Right lobe of liver (tissue), 6 donors: ENCODE data around the gene CD79B. TPM values are rescaled to one million over a fixed set of nuclear protein-coding genes. Genes with fewer than 3 reads are reported as not detected.

Source experiments
- ATAC-seq, 4 donors: fragments of 200-7000 bp; cut with Tn5 transposase; one replicate each; pipeline ENCODE4 v1.9.1; 2020; ENCODE audit warnings: mild to moderate bottlenecking in 4 of 4, moderate library complexity in 4 of 4
- DNase-seq, 3 donors: peaks; one replicate each; pipeline ENCODE4 v3.0.0-alpha.2; 2020
- H3K27ac ChIP-seq, 3 donors: fragments of 200-600 bp; one replicate each; pipeline ENCODE4 v1.8.0; 2022
- H3K27me3 ChIP-seq, 2 donors: fragments of 200-600 bp; one replicate each; pipeline ENCODE4 v1.8.0; 2022
- H3K36me3 ChIP-seq, 4 donors: fragments of 200-600 bp; sonication (generic) in 1 of 4; one replicate each; pipeline versions ENCODE4 v1.5.1 to v1.8.0; 2017 to 2022; ENCODE audit warnings: control low read depth in 1 of 4
- H3K4me1 ChIP-seq, 4 donors: fragments of 200-600 bp; sonication (generic) in 1 of 4; one replicate each; pipeline versions ENCODE4 v1.5.1 to v1.8.0; 2017 to 2022; ENCODE audit warnings: control low read depth in 1 of 4
- H3K4me3 ChIP-seq, 3 donors: fragments of 200-600 bp; one replicate each; pipeline ENCODE4 v1.8.0; 2022
- H3K9me3 ChIP-seq, 4 donors: fragments of 200-600 bp; sonication (generic) in 1 of 4; one replicate each; pipeline versions ENCODE4 v1.5.1 to v1.8.0; 2017 to 2022; ENCODE audit warnings: control low read depth in 1 of 4
- POLR2A ChIP-seq: fragments of 450-650 bp; IDR thresholded peaks from one replicate; pipeline ENCODE4 v1.6.1; 2017; ENCODE audit warnings: antibody characterized with exemption, mild to moderate bottlenecking
- WGBS: methylation state at CpG from one replicate; pipeline ENCODE4 v1.1.6; 2018; ENCODE audit warnings: low coverage, low lambda C conversion rate; ENCODE audit not compliant: insufficient coverage; ENCODE audit errors: missing lambda C conversion rate; 5-methylcytosine and 5-hydroxymethylcytosine counted together
- intact Hi-C, 2 donors: fragments of 100-400 bp; cut with DNase I; formaldehyde crosslinking; loops; one replicate each; pipeline versions ENCODE4 v1.11.2 to v1.14.1; 2022
- total RNA-seq, 6 experiments: library from RNA; depleted of rRNA in 2 of 6; stranded (reverse); fragments of >200 nt in 2 of 6; fragmentation: NEBNext Ultra II Directional in 3 of 6; extraction: Animal tissue kit (Norgen Biotek cat#: 25700) in 3 of 6; gene quantifications; one replicate each; pipeline versions ENCODE4 v1.1.0 to v1.2.4, GENCODE V29; 2016 to 2023
- TF ChIP-seq, protein P1 (sequence below), 4 donors: fragments of 200-600 bp in 3 of 4; fragments of 450-650 bp in 1 of 4; IDR thresholded peaks; one replicate each; pipeline versions ENCODE4 v1.5.1 to v1.8.0; 2016 to 2022; ENCODE audit warnings: antibody characterized with exemption in 4 of 4, mild to moderate bottlenecking in 2 of 4
- donor health status: DM: no; HTN: yes; CAD: no.
- donor health status: DM: no; HTN: no; CAD: no.
- donor health status: DM: no; HTN: no; CAD: no.
- donor health status: DM: no; HTN: yes; CAD: no.
- donor health status: DM: no; HTN: yes; CAD: no.

CD79B gene
- total RNA-seq, 6 experiments from 2014 or later: 0.62 to 2.2 (median 0.92) TPM

DNA sequence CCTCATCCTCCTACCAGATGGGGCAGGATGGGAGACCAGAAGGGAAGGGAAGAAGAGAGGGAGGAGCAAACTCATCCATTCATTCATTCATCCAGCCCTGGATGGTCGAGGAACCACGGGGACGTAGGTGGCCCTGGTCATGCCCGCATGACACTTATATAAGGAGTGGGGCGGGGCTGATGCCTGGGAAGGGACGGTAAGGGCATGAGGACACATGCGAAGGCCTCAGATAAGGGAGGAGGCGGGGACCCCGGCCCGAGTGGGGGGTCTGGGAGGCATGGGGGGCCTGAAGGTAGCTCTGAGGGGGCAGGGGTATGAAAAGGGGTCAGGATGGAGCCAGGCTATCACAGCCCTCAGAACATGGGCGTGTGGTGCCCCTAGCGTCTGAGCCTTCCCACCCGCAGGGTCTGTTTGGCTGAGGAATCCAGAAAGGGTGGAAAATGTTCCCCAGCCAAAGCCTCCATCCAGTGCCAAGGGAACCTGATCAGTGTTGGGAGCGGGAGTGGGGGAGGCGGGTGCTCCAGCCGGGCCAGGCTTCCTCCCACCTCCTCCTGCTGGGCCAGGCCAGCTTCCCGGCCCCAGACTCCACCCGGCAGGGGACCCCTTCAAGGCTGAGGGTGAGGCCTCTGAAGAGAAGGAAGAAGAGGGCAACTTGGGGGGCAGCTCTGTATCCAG, 17.6 kb upstream of the CD79B start:
- 60% methylated on average over 10 of the region's 18 CpGs for WGBS
- no peak for DNase-seq

DNA sequence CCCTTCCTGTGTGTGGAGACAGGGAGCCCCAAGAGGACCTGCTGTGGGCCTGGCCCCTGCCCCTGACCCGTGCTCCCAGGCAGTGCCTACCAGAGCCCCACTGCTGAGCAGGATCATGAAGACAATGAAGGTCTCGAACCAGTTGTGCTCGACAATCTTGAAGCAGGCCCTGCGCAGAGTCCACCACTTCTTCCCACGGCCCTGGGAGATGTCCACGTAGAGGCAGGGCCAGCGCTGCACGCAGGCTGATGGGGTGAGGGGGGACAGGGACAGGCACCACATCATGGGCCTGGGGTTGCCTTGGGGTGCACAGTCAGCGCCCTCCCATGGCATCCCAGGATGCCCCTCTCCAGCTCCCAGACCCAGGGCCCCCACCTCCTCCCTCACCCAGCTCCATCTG, 16.4 kb upstream of the CD79B start:
- Histone ChIP-seq H3K27me3 (no peaks in the 10 kb centered on the region), H3K4me3 (no peak overlapping the region), H3K36me3 (no peaks in the 10 kb centered on the region), H3K27ac (no peak overlapping the region), H3K9me3 (no peaks in the 10 kb centered on the region), H3K4me1 (no peaks in the 10 kb centered on the region)
- intact Hi-C loops: loop anchor here in 1 of 2 donors (10.0 kb wide), 1 partner anchor 56 kb away; no protein-coding TSS in a partner anchor
- no CpG with 5 or more reads among the region's 9 CpGs for WGBS
- ATAC-seq: no peak
- DNase-seq: no peak
- no peak for TF ChIP-seq POLR2A
- TF ChIP-seq, protein P1, sequence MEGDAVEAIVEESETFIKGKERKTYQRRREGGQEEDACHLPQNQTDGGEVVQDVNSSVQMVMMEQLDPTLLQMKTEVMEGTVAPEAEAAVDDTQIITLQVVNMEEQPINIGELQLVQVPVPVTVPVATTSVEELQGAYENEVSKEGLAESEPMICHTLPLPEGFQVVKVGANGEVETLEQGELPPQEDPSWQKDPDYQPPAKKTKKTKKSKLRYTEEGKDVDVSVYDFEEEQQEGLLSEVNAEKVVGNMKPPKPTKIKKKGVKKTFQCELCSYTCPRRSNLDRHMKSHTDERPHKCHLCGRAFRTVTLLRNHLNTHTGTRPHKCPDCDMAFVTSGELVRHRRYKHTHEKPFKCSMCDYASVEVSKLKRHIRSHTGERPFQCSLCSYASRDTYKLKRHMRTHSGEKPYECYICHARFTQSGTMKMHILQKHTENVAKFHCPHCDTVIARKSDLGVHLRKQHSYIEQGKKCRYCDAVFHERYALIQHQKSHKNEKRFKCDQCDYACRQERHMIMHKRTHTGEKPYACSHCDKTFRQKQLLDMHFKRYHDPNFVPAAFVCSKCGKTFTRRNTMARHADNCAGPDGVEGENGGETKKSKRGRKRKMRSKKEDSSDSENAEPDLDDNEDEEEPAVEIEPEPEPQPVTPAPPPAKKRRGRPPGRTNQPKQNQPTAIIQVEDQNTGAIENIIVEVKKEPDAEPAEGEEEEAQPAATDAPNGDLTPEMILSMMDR (IDR thresholded peaks at IDR 0.05): no peak

More for the DNA sequence above, 17.6 kb upstream of the CD79B start:
- TF ChIP-seq, protein P1 (IDR thresholded peaks at IDR 0.05): no peak
- TF ChIP-seq POLR2A: no peak
- Histone ChIP-seq H3K36me3 (no peaks in the 10 kb centered on the region), H3K4me1 (no peaks in the 10 kb centered on the region), H3K27me3 (no peaks in the 10 kb centered on the region), H3K4me3 (no peak overlapping the region), H3K27ac (no peak overlapping the region), H3K9me3 (no peaks in the 10 kb centered on the region)
- intact Hi-C loops: loop anchor here in 1 of 2 donors (10.0 kb wide), 1 partner anchor 55 kb away; no protein-coding TSS in a partner anchor
- no peak for ATAC-seq

DNA sequence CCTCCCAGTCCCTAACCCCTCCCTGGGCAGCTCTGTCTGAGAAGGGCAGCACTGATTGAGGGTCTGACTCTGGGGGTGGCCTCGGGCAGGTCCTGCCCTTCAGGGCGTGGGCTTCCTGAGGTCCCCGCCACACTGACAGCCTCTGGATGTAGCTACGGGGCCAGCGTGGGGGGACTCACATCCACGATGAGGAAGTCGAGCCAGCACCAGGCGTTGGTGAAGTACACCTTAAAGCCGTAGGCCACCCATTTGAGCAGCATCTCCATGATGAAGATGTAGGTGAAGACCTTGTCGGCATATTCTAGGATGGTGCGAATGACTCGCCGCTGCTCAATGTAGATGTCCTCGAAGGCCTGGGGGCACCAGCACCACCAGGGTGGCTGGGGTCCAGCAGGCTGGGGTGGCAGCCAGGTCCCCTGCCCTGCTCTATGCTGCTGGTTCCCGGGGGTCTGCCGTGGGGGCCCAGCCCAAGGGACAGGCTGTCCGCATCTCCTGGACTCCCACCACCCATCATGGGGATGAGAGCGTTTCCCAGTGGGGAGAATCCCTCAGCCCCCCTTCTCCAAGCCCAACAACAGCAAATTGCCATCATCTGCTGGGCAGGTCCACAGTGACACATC, 15.7 kb upstream of the CD79B start:
- peak in 1 of 3 donors; percentile 42 for DNase-seq
- Histone ChIP-seq H3K4me1 (no peaks in the 10 kb centered on the region), H3K27me3 (no peaks in the 10 kb centered on the region), H3K4me3 (no peak overlapping the region), H3K27ac (no peak overlapping the region), H3K36me3 (no peaks in the 10 kb centered on the region), H3K9me3 (no peaks in the 10 kb centered on the region)
- WGBS: 47% methylated on average over 5 of the region's 18 CpGs
- TF ChIP-seq, protein P1 (IDR thresholded peaks at IDR 0.05): no peak
- TF ChIP-seq POLR2A: no peak
- ATAC-seq: no peak
- intact Hi-C loops: loop anchor here in 1 of 2 donors (10.0 kb wide), 1 partner anchor 57 kb away; no protein-coding TSS in a partner anchor

DNA sequence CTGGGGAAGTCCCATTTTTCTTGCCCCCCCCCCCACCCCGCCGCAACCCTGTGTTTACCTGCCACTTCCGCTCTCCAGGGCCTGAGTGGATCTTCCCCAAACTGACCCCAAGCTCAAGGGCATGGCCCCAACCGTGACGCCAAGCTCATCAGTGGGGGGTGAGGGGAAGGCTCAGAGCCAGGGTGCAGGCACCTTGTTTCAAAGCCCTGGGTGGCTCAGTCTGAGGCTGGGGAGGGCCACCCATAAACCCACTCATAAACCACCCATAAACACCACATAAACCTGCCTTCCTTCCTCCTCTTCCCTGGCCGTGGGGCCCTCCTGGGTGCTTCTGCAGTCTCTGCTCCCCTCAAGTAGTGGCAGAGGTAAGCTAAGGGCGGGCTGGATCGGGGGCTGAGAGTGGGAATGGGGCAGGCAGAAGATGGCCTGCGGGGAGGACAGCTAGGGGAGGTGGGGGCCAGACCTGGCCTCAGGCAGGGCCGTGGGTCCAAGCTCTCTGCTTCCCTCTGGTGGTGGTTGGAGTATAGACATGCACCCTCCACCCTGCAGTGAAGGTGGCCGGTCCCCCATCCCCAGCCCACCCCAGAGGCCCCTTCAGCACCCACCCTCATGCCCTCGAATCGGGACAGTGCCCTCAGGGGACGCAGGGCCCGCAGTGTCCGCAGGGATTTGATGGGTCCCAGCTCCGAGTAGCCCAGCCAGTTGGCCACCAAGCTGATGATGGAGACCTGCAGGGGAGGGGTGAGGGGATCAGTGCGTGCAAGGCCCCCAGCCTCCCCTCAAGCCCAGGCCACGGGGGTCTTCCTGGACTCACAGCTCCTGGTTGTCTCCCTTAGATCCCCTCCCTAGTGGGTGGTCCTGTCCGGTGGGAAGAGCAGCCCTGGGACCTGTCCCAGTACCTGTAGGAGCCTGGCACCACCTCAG, 14.6 kb upstream of the CD79B start:
- Histone ChIP-seq H3K27ac (no peak overlapping the region), H3K27me3 (no peaks in the 10 kb centered on the region), H3K36me3 (no peaks in the 10 kb centered on the region), H3K4me1 (no peaks in the 10 kb centered on the region), H3K9me3 (no peaks in the 10 kb centered on the region), H3K4me3 (no peak overlapping the region)
- intact Hi-C loops: loop anchor here in 1 of 2 donors (10.0 kb wide), 1 partner anchor 58 kb away; no protein-coding TSS in a partner anchor
- 19% methylated on average over 5 of the region's 20 CpGs for WGBS
- DNase-seq: peak in 2 of 3 donors; percentile 55 to 68
- peak; percentile 74 to 86 (median 82) for ATAC-seq
- TF ChIP-seq, protein P1 (IDR thresholded peaks at IDR 0.05): peak; percentile 55 to 86 (median 84)
- no peak for TF ChIP-seq POLR2A
